Glutamatergic neuron (in vitro differentiated cells): ENCODE measurements around the gene UNC80. TPM values are rescaled to one million over a fixed set of nuclear protein-coding genes. Genes with fewer than 3 reads are reported as not detected.

ENCODE experiments used
- DNase-seq: peaks from one replicate; pipeline ENCODE4 v3.0.0; 2022
- H3K27ac Mint-ChIP-seq: one replicate; pipeline ENCODE4 v1.8.0; 2020; ENCODE audit warnings: mild to moderate bottlenecking, mixed read lengths, inconsistent platforms; ENCODE audit not compliant: unreplicated experiment
- H3K27me3 Mint-ChIP-seq: one replicate; pipeline ENCODE4 v1.8.0; 2020; ENCODE audit warnings: mild to moderate bottlenecking, moderate library complexity, mixed read lengths, inconsistent platforms; ENCODE audit not compliant: unreplicated experiment
- H3K36me3 Mint-ChIP-seq: one replicate; pipeline ENCODE4 v1.8.0; 2020; ENCODE audit warnings: mild to moderate bottlenecking, mixed read lengths, inconsistent platforms; ENCODE audit not compliant: unreplicated experiment
- H3K4me1 Mint-ChIP-seq: one replicate; pipeline ENCODE4 v1.8.0; 2020; ENCODE audit warnings: mild to moderate bottlenecking, low read depth, mixed read lengths, inconsistent platforms; ENCODE audit not compliant: unreplicated experiment
- H3K4me3 Mint-ChIP-seq: one replicate; pipeline ENCODE4 v1.8.0; 2020; ENCODE audit warnings: mild to moderate bottlenecking, mixed read lengths, inconsistent platforms; ENCODE audit not compliant: unreplicated experiment
- H3K9me3 Mint-ChIP-seq: one replicate; pipeline ENCODE4 v1.8.0; 2020; ENCODE audit warnings: mild to moderate bottlenecking, moderate library complexity, mixed read lengths, inconsistent platforms; ENCODE audit not compliant: unreplicated experiment
- CTCF ChIP-seq: fragments of 200-600 bp; sonication (generic); IDR thresholded peaks from one replicate; pipeline ENCODE4 v1.5.0; 2021; ENCODE audit not compliant: partially characterized antibody, unreplicated experiment
- total RNA-seq: library from RNA; stranded (reverse); fragmentation: NEBNext Ultra II Directional; extraction: Animal tissue kit (Norgen Biotek cat#: 25700); gene quantifications from one replicate; pipeline ENCODE4 v1.2.1, GENCODE V29; 2021; ENCODE audit not compliant: unreplicated experiment

UNC80 gene
- total RNA-seq, 1 donor from 2014 or later = 9.0 TPM

- DNase-seq = no peak
- no peaks in the 10 kb centered on the region for H3K4me1 Mint-ChIP-seq
- H3K27me3 Mint-ChIP-seq = peaks cover 2% of the 10 kb centered on the region
- peaks cover 5% of the 10 kb centered on the region for H3K9me3 Mint-ChIP-seq
- peaks cover 5% of the 10 kb centered on the region for H3K36me3 Mint-ChIP-seq
- TF ChIP-seq CTCF = no peak
- H3K4me3 Mint-ChIP-seq = no peak overlapping the region
- no peak overlapping the region for H3K27ac Mint-ChIP-seq
These were observed 96.8 kb downstream of the UNC80 start for GRCh38 chr2:209868271-209868994.

DNA sequence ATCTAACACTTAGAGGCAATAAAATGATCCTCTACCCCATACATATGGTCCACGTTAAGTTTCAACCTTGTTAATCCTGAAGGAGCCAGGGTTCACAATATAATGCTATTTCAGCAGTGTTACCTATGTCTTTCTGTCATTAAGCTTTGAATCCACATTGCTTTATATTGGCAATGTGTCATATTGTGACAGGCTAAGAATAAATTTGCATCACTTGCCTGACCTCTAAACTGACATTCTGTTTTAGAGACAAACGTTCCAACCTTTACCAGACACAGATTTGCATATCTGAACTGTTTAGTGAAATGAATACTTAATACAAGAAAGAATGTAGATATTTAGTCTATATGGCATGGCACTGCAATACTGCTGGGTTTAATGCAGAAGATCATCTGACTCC is 98.4 kb downstream of the UNC80 start:
- H3K9me3 Mint-ChIP-seq = peaks cover 1% of the 10 kb centered on the region

GRCh38 chr2:209872675-209873074 is 101.0 kb downstream of the UNC80 start:
- no peak for TF ChIP-seq CTCF
- no peaks in the 10 kb centered on the region for H3K27me3 Mint-ChIP-seq
- no peak overlapping the region for H3K4me3 Mint-ChIP-seq
- H3K4me1 Mint-ChIP-seq = peaks cover 7% of the 10 kb centered on the region
- H3K27ac Mint-ChIP-seq = no peak overlapping the region
- no peak for DNase-seq
- no peaks in the 10 kb centered on the region for H3K9me3 Mint-ChIP-seq
- H3K36me3 Mint-ChIP-seq = no peaks in the 10 kb centered on the region

More for the DNA sequence above, 98.4 kb downstream of the UNC80 start:
- peaks cover 5% of the 10 kb centered on the region for H3K36me3 Mint-ChIP-seq
- H3K27ac Mint-ChIP-seq = no peak overlapping the region
- peaks cover 2% of the 10 kb centered on the region for H3K27me3 Mint-ChIP-seq
- no peak for DNase-seq
- H3K4me3 Mint-ChIP-seq = no peak overlapping the region
- peaks cover 6% of the 10 kb centered on the region for H3K4me1 Mint-ChIP-seq
- TF ChIP-seq CTCF = no peak

DNA sequence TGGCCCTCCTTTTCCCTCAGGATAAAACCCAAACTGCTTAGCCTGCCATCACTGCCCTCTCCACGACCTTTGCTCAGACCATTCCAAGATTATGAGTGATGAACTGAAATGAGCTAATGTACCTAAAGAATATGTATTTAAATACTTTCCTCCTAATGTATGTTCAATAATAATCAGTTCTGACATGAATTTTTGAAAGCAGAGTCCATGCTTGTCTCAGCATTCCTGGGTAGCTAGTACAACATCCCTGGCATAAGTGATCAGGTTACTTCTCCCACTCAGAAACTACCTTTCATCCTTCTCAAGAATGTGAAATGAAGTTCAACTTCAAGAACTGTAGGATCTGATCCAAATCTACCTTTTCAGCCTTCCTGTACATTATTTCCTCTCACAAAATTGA is 103.6 kb downstream of the UNC80 start:
- H3K36me3 Mint-ChIP-seq = no peaks in the 10 kb centered on the region
- no peaks in the 10 kb centered on the region for H3K9me3 Mint-ChIP-seq
- no peaks in the 10 kb centered on the region for H3K27me3 Mint-ChIP-seq
- no peak overlapping the region for H3K27ac Mint-ChIP-seq
- peaks cover 7% of the 10 kb centered on the region for H3K4me1 Mint-ChIP-seq
- no peak for TF ChIP-seq CTCF
- no peak for DNase-seq
- H3K4me3 Mint-ChIP-seq = no peak overlapping the region

GRCh38 chr2:209876211-209876610 is 104.6 kb downstream of the UNC80 start:
- no peak for TF ChIP-seq CTCF
- Mint-ChIP-seq H3K27ac (no peak overlapping the region), H3K4me3 (no peak overlapping the region), H3K4me1 (peaks cover 7% of the 10 kb centered on the region), H3K36me3 (no peaks in the 10 kb centered on the region), H3K9me3 (no peaks in the 10 kb centered on the region), H3K27me3 (no peaks in the 10 kb centered on the region)
- DNase-seq = no peak
